ENCODE data around the gene PRKCSH. TPM values are rescaled to one million over a fixed set of nuclear protein-coding genes. Genes with fewer than 3 reads are reported as not detected.
A peak's percentile ranks its signal among the peaks of the same experiment; 100 is the strongest.

PRKCSH gene
- total RNA-seq, 1 donor from 2014 or later: 208 TPM

GRCh38 chr19:11435833-11436313 lies 438 bp downstream of the PRKCSH start:
- intact Hi-C loops (cut with DNase I): loop anchor here (1.0 to 2.0 kb wide), 5 partner anchors 14 to 90 kb away; partner anchors contain the start of genes CCDC159, SWSAP1, TMEM205 and ZNF653
- TF ChIP-seq CTCF (IDR thresholded peaks at IDR 0.05): no peak
- peaks cover 12 to 14% of the 10 kb centered on the region in 2 donors for H3K4me1 ChIP-seq

GRCh38 chr19:11437955-11438354 lies 2.5 kb downstream of the PRKCSH start:
- Histone ChIP-seq H3K36me3 (peaks cover 44 to 49% of the 10 kb centered on the region in 2 donors), H3K9me3 (no peaks in the 10 kb centered on the region), H3K27ac (no peak overlapping the region), H3K4me3 (no peak overlapping the region), H3K27me3 (no peaks in the 10 kb centered on the region), H3K4me1 (peaks cover 12 to 14% of the 10 kb centered on the region in 2 donors)
- no peak for TF ChIP-seq CTCF (IDR thresholded peaks at IDR 0.05)
- intact Hi-C loops (cut with DNase I): no loop called here
- DNase-seq (ENCODE audit: low spot score in 2 of 2): no peak

More at GRCh38 chr19:11435833-11436313, 438 bp downstream of the PRKCSH start:
- Histone ChIP-seq H3K27me3 (no peaks in the 10 kb centered on the region), H3K36me3 (peaks cover 28 to 29% of the 10 kb centered on the region in 2 donors), H3K9me3 (no peaks in the 10 kb centered on the region), H3K27ac (peak overlapping the region; percentile 26 to 46), H3K4me3 (peak overlapping the region; percentile 82 to 93)
- no peak for DNase-seq (ENCODE audit: low spot score in 2 of 2)

GRCh38 chr19:11444059-11444458 lies 8.6 kb downstream of the PRKCSH start:
- Histone ChIP-seq H3K4me1 (no peaks in the 10 kb centered on the region), H3K9me3 (no peaks in the 10 kb centered on the region), H3K4me3 (no peak overlapping the region), H3K36me3 (peaks cover 69 to 91% of the 10 kb centered on the region in 2 donors), H3K27ac (no peak overlapping the region), H3K27me3 (no peaks in the 10 kb centered on the region)
- DNase-seq (ENCODE audit: low spot score in 2 of 2): no peak
- no peak for TF ChIP-seq CTCF (IDR thresholded peaks at IDR 0.05)
- intact Hi-C loops (cut with DNase I): no loop called here

GRCh38 chr19:11445141-11445540 lies 9.7 kb downstream of the PRKCSH start:
- no peaks in the 10 kb centered on the region for H3K9me3 ChIP-seq
- no peak overlapping the region for H3K4me3 ChIP-seq
- intact Hi-C loops (cut with DNase I): no loop called here
- H3K27ac ChIP-seq: no peak overlapping the region
- TF ChIP-seq CTCF (IDR thresholded peaks at IDR 0.05): no peak
- no peaks in the 10 kb centered on the region for H3K4me1 ChIP-seq
- no peak for DNase-seq (ENCODE audit: low spot score in 2 of 2)
- H3K36me3 ChIP-seq: peaks cover 69 to 93% of the 10 kb centered on the region in 2 donors
- H3K27me3 ChIP-seq: no peaks in the 10 kb centered on the region

- no peak for DNase-seq (ENCODE audit: low spot score in 2 of 2)
- Histone ChIP-seq H3K36me3 (peaks cover 65 to 82% of the 10 kb centered on the region in 2 donors), H3K27ac (no peak overlapping the region), H3K4me3 (no peak overlapping the region), H3K4me1 (no peaks in the 10 kb centered on the region), H3K27me3 (no peaks in the 10 kb centered on the region), H3K9me3 (no peaks in the 10 kb centered on the region)
- intact Hi-C loops (cut with DNase I): loop anchor here (1.0 kb wide), 2 partner anchors 153 to 203 kb away; no protein-coding TSS in a partner anchor
- no peak for TF ChIP-seq CTCF (IDR thresholded peaks at IDR 0.05)
Measured at GRCh38 chr19:11446271-11446651, 10.8 kb downstream of the PRKCSH start.

All from ascending aorta (tissue), 2 donors.